GM18868 (cell line): ENCODE results near the gene HDAC9.

ENCODE experiments used
- ATAC-seq: cut with Tn5 transposase; IDR thresholded peaks from one replicate; pipeline ENCODE4 v1.9.1; 2021; ENCODE audit warnings: mild to moderate bottlenecking, moderate library complexity; ENCODE audit not compliant: unreplicated experiment

HDAC9 gene

GRCh38 chr7:18653381-18654155, 158.0 kb downstream of the HDAC9 start:
- no peak for ATAC-seq

- ATAC-seq = no peak
Measured at GRCh38 chr7:18654709-18655108, 159.2 kb downstream of the HDAC9 start.

DNA sequence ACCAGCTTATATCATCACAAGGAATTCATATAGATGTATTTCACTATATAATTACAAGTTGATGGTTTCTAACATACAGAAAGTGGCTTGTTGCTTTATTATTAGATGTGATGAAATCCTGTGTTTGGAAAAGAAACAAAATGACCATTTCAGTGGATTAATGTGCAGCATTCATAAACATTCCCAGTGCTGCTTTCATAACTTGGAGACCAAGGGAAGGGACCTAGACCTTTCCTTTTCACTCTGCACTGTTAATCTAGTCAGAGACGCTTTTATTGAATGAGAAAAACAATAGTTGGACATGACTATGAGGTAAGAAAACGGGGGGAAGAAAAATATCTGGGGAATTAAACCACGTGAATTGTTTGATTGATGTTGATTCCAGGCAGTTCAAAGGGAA, 160.0 kb downstream of the HDAC9 start:
- ATAC-seq = no peak

DNA sequence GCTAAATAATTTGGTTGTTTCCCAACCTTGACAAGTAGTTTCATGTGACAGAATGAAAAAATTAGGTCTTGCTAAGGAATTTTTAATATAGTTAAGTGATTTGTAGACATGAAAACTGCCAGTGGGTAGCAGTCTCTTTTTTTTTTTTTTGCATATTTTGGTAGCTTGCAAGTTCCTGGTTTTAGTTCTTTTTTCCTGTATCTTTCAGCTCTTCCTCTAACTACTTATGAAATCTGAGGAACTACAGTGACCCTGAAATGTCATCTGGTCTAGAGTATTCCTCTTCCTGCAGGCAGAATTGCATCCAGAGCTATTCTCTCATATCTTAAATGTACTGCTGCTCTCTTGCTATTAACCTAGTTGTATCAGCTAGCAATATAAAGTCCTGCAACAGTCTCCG, 160.4 kb downstream of the HDAC9 start:
- ATAC-seq = no peak

- no peak for ATAC-seq
Measured at GRCh38 chr7:18656362-18656761, 160.8 kb downstream of the HDAC9 start.

DNA sequence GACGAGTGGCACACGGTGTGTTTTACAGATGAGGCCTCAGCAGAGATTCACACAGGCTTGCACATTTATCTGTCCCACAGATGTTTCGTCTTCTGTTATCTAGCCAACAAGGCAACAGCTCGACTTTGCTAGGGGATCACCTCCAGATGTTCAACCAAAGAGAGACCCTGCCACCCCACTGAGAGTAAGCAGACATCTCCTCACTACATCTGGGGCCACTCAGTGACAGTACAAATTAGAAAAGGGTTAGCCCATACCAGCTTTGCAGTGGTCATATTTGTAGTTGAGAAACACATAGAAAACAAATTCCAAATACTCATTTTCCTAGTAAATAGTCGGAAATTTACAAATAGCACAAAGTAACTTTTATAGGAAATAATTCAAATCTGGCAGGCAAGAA, 164.2 kb downstream of the HDAC9 start:
- no peak for ATAC-seq

- no peak for ATAC-seq
Measured at GRCh38 chr7:18663321-18663720, 167.8 kb downstream of the HDAC9 start.

DNA sequence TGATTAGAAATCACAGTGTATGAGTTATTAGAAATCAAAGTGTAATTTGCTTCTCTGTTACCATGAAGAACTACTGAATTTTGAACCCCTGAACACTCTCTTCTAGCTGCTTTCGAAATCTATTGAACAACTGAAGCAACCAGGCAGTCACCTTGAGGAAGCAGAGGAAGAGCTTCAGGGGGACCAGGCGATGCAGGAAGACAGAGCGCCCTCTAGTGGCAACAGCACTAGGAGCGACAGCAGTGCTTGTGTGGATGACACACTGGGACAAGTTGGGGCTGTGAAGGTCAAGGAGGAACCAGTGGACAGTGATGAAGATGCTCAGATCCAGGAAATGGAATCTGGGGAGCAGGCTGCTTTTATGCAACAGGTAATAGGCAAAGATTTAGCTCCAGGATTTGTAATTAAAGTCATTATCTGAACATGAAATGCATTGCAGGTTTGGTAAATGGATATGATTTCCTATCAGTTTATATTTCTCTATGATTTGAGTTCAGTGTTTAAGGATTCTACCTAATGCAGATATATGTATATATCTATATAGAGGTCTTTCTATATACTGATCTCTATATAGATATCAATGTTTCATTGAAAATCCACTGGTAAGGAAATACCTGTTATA, 170.7 kb downstream of the HDAC9 start:
- ATAC-seq = peak; percentile 100

- ATAC-seq = no peak
Measured at GRCh38 chr7:18667466-18667865, 171.9 kb downstream of the HDAC9 start.

GRCh38 chr7:18671176-18671575, 175.6 kb downstream of the HDAC9 start:
- ATAC-seq = no peak

DNA sequence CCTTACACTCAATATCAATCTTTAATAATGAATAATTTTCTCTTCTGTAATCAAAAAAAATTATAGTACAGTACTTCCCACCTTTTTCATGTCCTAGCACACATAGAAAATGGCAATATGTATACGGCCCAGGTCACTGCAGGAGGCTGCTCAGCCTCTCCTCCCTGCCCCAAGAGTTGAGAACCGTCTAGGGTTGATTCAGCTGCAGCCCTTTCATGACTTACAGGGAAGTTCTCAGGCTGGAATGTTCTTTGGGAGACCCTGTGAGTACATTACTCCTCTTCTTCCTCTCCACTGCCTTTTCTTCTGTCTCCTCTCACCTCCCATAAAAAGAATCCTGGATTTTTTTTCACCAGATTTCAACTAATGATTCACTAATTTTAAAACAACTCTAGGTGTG, 180.0 kb downstream of the HDAC9 start:
- ATAC-seq = no peak

GRCh38 chr7:18679261-18679660, 183.7 kb downstream of the HDAC9 start:
- no peak for ATAC-seq

DNA sequence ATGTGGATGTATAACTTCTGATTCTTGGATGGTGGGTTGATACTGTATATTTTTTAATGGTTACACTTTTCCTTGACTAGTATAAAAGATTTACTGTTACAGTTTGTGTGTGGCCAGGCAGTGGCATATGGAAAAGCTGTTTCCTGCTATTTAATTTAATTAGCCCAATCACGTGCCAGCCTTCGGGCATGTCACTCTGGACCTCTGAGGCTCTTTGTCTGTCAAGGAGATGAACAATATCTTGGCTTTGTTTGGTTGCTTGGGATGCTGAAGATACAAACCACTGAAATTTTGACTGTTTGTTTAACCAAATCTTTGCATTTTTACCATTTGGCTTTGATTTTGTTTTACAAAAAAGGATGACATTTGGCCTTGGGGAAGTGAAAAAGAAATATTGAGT, 185.0 kb downstream of the HDAC9 start:
- ATAC-seq = no peak

- no peak for ATAC-seq
Measured at GRCh38 chr7:18684916-18685315, 189.4 kb downstream of the HDAC9 start.

- ATAC-seq = no peak
Measured at GRCh38 chr7:18685971-18686370, 190.4 kb downstream of the HDAC9 start.

- no peak for ATAC-seq
Measured at GRCh38 chr7:18689551-18689950, 194.0 kb downstream of the HDAC9 start.

DNA sequence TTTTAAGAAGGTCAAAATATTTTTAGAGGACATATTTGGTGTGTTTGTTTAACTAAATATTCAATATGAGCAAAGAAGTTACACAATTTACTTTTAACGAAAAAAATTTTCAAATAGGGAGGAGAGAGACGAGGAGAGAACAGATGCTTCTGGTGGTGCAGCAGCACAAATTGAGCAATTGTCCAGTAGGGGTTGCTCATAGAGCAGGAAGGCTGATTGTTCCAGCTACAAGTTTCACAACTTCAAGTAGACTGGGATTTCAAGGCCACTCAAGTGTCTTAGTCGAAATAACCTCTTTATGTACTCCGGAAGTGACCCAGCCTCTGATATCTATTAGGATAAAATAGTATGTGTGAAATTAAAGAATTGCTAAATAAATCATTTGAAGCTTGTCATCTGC, 197.9 kb downstream of the HDAC9 start:
- ATAC-seq = no peak

DNA sequence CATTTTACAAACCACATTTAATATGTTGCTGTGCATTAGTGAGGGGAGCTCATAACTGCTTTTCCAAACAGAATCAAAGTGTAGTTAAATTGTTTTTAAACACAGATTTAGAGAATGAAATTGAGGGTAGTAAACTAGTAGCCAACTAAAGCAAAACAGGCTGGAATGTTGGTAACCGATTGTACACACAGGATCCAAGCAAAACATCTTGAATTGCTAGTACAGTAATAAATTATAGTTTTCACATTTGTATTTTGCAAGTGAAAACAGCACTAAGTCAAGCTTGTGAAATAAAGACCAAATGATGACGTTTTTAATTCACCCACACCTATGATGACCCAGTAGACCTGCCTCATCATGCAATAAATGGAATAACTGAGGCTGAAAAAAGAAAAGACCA, 198.3 kb downstream of the HDAC9 start:
- ATAC-seq = no peak

- no peak for ATAC-seq
Measured at GRCh38 chr7:18694484-18694883, 198.9 kb downstream of the HDAC9 start.

GRCh38 chr7:18694911-18695310, 199.4 kb downstream of the HDAC9 start:
- ATAC-seq = no peak

DNA sequence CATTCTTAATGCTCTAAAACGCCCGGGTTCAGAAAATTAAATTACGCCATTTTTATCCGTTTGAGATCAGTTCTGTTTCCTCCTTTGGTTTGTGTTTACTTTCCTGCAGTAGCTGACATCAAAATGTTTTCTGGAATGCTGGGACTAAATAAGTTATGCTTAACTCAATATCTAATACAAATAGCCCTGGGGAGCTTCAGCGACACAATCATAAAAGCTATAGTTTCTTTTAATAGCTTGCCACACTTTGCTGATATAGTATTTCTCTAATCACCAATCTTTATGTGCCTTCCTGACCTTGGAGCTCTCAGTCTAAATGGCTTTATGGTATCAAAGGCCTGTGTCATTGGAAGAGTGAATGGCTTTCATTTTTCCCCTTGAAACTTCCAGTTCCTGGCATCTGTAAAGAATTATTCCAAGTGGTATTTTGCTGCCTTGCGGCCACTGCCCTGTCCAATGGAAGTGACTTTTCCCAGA, 202.7 kb downstream of the HDAC9 start:
- no peak for ATAC-seq

GRCh38 chr7:18700147-18700546, 204.6 kb downstream of the HDAC9 start:
- ATAC-seq = peak; percentile 53
